Epidermal melanocyte (primary cell): ENCODE measurements around the gene PLD4.
A peak's percentile ranks its signal among the peaks of the same experiment; 100 is the strongest.

Source experiments
- DNase-seq: peaks from one replicate; pipeline ENCODE4 v3.0.0; 2011; ENCODE audit warnings: low spot score; ENCODE audit not compliant: insufficient read length

The PLD4 gene

GRCh38 chr14:104974146-104974541 is 49.5 kb downstream of the PLD4 start:
- DNase-seq = no peak

GRCh38 chr14:104974665-104975390 is 50.1 kb downstream of the PLD4 start:
- no peak for DNase-seq

GRCh38 chr14:104975481-104976197 is 51.0 kb downstream of the PLD4 start:
- DNase-seq = no peak

- DNase-seq = peak; percentile 58
These were observed 51.7 kb downstream of the PLD4 start for GRCh38 chr14:104976198-104977007.

GRCh38 chr14:104977008-104977680 is 52.5 kb downstream of the PLD4 start:
- no peak for DNase-seq

- DNase-seq = peak; percentile 49
These were observed 53.3 kb downstream of the PLD4 start, which contains the start of gene AHNAK2 for GRCh38 chr14:104977681-104978653. TSS of gene AHNAK2 (minus strand) at chr14:104978374. CDS start at chr14:104978237, 137 bp downstream.

- no peak for DNase-seq
These were observed 54.3 kb downstream of the PLD4 start for GRCh38 chr14:104978746-104979691.

- DNase-seq = no peak
These were observed 55.3 kb downstream of the PLD4 start for GRCh38 chr14:104979758-104980610.

- no peak for DNase-seq
These were observed 56.2 kb downstream of the PLD4 start for GRCh38 chr14:104980611-104981531.

- no peak for DNase-seq
These were observed 57.2 kb downstream of the PLD4 start for GRCh38 chr14:104981699-104982541.

- DNase-seq = no peak
These were observed 58.0 kb downstream of the PLD4 start for GRCh38 chr14:104982548-104983230.
